ENCODE measurements around the gene VPS37B.

DNA sequence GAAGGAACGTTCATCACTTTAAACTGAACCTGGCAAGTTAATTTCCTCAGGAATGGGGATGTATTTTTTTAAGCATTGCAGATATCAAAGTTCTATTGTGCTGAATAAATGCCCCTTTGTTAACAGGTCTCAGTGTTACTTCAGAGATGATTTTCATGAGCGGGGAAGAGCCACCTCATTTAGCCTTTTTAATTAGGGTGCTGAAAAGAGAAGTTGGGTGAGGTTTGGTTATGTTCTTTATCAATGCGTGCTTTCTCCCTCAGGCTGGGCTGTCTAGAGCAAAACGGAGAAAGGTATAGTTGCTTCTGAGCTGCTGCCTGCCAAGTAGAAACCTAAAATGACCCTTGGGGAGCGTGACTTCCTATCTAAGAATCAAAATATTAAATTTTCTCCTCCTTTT lies 68.7 kb downstream of the VPS37B start:
- TF ChIP-seq, protein P1, sequence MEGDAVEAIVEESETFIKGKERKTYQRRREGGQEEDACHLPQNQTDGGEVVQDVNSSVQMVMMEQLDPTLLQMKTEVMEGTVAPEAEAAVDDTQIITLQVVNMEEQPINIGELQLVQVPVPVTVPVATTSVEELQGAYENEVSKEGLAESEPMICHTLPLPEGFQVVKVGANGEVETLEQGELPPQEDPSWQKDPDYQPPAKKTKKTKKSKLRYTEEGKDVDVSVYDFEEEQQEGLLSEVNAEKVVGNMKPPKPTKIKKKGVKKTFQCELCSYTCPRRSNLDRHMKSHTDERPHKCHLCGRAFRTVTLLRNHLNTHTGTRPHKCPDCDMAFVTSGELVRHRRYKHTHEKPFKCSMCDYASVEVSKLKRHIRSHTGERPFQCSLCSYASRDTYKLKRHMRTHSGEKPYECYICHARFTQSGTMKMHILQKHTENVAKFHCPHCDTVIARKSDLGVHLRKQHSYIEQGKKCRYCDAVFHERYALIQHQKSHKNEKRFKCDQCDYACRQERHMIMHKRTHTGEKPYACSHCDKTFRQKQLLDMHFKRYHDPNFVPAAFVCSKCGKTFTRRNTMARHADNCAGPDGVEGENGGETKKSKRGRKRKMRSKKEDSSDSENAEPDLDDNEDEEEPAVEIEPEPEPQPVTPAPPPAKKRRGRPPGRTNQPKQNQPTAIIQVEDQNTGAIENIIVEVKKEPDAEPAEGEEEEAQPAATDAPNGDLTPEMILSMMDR (IDR thresholded peaks at IDR 0.05 in 4 of 5, conservative IDR thresholded peaks at IDR 0.05 in 1 of 5), result no peak
- no peak for TF ChIP-seq POLR2A (IDR thresholded peaks at IDR 0.05)
